ENCODE data around the gene ZMIZ1.

ZMIZ1 gene

DNA sequence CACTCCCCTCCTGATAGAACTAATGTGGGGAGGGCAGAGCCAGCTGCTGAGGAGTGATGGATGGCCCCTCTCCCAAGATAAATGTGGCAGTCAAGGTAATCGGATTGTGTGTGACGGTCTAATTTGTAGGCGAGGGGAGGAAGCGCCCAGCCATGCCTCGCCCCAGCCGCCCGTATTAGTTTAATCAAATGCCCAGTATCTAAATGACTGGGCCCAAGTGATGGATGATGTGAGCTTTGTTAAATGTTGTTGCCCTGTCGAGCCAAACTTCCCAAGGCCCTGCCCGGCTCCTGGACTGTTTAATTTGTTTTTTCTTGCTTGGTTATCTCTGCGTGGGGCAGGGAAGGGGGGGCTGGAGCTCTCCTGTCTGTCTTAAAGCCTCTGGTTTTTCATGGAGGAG, 190.1 kb downstream of the ZMIZ1 start:
- DNase-seq (ENCODE audit: low read depth, low spot score): no peak
- H3K4me3 ChIP-seq (ENCODE audit: low read length): no peak overlapping the region

DNA sequence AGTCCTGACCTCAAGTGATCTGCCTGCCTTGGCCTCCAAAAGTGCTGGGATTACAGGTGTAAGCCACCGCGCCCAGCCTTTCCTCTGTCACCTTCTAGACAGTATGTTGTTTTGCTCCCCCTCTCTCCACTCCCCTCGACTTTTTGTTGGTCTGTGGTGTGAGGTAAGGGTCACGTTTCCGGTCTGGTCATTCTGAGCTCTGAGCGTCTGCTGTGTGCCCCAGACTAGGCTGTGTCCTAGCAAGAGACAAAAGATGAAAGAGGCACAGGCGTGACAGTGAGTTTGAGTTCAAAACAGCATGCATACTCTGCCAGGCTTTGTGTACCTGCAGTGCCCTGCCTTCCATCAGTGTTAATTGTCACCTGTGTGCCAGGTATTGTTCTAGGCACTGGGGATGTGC, 191.1 kb downstream of the ZMIZ1 start:
- H3K4me3 ChIP-seq (ENCODE audit: low read length): no peak overlapping the region
- no peak for DNase-seq (ENCODE audit: low read depth, low spot score)

DNA sequence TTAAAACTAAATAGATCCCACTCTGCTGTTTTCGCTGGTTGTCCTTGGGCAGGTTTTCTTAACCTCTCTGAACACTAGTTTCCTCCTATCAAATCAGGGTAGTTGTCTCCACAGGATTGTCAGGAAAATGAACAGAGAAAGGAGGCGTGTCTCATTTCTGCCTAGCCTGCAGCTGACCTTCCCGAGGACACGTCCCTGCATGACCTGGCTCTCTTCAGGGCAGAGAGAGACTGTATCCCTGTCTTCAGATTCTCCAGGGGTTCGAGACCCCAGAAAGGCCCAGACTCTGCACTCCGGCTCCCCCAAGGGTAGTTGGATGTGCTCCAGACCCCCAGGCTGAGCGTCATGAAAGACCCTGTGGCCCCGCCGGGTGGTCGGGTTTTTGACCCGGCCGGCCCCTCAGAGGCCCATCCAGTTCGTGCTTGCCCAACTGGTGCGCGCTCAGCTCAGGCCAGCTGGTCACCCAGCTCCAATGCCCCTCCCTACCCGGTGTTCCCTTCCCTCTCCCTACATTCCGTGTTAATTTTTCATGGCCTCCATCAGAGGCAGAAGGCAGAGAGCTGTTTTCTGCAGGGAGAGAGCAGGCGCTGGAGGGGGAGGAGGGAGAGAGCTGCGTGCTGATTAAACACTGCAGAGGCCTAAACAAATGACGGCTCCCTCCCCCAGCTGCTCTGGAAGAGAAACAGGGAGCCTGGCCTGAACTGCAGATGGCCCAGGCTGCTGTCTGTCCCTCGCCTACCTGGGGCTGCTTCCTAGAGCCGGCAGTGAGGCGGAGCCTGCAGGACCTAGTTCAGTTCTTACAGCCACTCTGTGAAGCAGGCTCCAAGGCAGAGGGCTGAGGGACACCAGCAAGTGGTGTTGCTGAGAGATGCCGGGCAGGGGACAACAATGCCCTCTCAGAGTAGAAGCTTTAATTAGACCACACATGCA, 192.3 kb downstream of the ZMIZ1 start:
- no peak for DNase-seq (ENCODE audit: low read depth, low spot score)
- H3K4me3 ChIP-seq (ENCODE audit: low read length): no peak overlapping the region

DNA sequence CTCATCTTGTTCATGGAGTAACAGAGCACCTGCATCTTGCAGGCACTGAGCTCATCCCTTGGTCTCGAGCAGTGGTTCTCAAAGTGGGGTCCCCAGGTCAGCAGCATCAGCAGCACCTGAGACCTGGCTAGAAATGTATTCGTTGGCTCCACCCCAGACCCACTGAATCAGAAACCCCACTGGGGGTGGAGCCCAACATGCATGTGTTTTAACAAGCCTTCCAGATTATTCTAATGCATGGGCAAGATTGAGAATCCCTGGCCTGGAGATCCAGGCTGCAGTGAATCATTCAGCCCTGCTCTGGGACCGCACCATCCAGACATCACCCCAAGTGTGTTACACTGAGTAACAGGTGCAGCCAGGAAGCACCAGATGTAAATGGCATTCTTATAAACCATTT, 193.4 kb downstream of the ZMIZ1 start:
- no peak overlapping the region for H3K4me3 ChIP-seq (ENCODE audit: low read length)
- DNase-seq (ENCODE audit: low read depth, low spot score): no peak

DNA sequence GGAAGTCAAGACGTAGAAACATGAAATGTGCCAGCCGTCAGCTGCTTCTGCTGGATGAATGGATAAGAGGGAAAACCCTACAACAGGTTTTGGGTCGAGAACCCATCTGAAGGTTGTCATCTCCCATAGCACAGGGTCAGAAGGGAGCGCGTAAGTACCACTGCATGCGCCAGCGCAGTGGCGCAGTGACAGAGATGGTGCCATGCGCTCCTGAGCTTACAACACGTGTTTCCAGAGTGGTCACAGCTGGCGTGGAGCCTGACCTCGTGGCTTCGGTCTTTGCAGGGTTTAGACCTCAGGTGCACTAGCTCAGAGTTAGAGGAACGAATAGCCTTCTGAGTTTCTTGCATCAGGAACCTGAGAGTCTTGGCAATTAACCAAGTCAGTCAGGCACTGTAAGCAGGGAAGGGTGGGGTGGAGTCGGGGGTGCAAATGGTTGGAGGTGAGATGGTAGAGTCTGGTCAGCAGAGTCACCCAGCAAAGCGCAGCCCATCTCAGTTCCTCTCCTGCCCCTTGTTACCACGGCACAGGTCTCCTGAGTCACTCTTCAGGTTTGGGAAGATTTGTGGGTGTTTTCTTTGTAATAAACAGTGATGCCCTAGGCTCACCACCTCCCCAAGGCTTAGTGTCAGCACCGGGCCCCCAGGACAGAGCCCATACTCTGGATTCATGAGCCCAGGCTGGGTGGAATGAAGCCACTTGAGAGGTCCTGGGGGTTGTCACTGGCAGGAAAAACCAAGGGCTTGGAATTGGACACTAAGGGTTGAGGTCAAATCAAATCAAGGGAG, 194.4 kb downstream of the ZMIZ1 start:
- no peak for DNase-seq (ENCODE audit: low read depth, low spot score)
- no peak overlapping the region for H3K4me3 ChIP-seq (ENCODE audit: low read length)

DNA sequence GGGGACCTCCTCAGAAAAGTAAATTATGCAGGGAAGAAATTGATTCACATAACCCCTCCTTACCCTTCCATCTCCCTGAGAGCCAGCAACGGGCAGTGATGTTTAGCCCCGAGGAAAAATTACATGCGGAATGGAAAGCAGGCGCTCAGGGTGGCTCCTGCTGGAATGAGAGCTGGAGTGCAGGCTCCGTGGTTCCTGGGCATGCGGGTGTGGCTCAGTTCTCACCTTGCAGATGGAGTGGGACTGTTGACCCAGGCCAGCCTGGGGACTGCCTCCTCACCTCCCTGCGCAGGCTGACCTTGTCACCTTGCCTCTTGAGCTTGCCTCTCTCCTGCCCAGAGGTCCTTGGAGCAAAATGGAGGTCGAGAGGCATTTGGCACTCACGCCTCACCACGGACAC, 195.2 kb downstream of the ZMIZ1 start:
- no peak overlapping the region for H3K4me3 ChIP-seq (ENCODE audit: low read length)
- DNase-seq (ENCODE audit: low read depth, low spot score): no peak

DNA sequence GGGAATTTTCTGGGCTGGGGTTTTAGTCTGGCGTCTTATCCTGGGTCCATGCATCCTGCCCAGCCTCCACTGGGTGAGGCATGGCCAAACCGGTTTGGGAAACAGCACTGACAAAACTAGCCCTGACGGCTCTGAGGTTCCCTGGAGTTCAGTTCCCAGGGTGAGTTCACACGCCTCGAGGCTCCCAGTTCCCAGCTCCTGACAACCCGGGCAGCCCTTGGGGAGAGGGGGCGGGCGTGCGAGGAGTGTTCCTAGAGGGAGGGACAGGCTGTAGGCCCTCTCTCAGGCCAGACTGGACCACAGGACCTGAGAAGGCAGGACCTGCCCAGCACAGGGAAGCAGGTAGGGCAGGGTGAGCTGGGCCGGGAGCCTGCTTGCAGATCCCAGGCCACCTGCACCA, 196.2 kb downstream of the ZMIZ1 start:
- DNase-seq (ENCODE audit: low read depth, low spot score): no peak
- no peak overlapping the region for H3K4me3 ChIP-seq (ENCODE audit: low read length)

DNA sequence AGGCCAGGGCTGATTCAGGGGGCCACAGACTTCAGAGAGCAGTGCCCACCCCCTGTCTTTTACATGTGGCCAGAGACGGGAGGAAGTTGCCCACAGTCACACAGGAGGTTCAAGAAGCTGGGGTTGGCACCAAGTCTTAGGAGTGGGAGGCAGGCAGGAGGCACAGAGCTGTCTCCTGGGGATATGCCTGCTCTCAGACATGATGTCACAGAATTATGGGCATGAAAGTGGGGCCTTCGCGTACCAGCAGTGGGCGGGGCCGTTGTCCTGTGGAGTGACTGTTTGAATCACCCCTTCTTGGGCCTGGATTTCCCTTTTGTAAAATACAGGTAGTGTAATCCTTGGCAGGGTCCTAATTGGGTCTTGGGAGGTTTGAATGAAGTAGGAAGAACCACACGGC, 197.3 kb downstream of the ZMIZ1 start:
- no peak for DNase-seq (ENCODE audit: low read depth, low spot score)
- no peak overlapping the region for H3K4me3 ChIP-seq (ENCODE audit: low read length)

DNA sequence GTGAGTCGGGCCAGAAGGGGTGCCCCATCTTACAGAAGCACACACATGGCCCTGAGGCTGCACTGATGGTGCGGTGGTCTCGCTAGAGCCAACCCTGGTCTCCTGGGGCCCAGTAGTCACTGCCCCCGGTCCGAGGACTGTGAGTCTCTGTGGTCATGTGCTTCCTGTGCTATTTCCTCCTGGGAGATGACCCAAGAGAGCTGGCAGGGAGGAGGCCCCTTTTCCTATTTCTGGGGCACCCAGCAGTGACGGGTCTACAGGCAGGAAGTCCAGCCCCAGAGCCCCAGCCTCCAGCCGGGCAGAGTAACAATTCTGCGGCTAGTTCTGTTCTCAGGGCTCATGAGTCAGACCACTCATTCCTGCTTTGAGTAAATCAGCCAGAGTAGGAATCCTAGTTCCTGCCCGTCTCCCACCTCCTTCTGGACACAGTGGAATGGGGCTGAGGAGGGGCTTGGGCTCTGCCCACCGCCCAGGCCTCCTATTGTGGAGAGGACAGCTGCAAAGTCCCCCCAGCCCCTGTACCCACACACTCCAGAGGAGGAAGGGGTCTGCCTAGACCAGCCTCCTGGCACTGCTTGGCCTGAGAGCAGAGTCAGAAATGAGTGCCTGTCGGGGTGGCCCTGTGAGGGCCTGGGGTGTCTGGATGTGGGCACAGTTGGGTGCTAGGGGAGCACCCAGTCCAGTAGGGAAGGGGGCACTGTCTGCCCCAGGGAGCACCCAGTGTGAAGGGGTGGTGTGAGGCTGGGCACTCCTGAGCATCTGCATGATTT, 198.0 kb downstream of the ZMIZ1 start:
- DNase-seq (ENCODE audit: low read depth, low spot score): no peak
- no peak overlapping the region for H3K4me3 ChIP-seq (ENCODE audit: low read length)

DNA sequence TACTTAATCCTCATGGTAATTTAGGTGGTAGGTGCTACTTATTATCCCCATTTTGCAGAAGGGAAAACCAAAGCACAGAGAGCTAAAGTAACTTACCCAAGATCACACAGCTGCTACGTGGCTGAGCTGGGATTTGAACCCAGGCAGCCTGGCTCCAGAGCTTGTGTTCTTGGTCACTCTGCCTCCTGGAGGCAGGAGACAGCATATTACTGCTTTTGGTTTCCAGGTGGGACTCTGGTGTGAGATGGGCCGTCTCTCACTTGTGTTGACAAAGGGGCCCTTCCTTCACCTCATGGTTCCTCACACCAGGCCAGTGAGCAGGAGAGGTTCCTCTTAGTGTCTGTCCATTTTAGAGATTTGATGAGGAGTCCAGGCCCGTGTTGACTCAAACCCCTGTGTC, 198.7 kb downstream of the ZMIZ1 start:
- no peak overlapping the region for H3K4me3 ChIP-seq (ENCODE audit: low read length)

DNA sequence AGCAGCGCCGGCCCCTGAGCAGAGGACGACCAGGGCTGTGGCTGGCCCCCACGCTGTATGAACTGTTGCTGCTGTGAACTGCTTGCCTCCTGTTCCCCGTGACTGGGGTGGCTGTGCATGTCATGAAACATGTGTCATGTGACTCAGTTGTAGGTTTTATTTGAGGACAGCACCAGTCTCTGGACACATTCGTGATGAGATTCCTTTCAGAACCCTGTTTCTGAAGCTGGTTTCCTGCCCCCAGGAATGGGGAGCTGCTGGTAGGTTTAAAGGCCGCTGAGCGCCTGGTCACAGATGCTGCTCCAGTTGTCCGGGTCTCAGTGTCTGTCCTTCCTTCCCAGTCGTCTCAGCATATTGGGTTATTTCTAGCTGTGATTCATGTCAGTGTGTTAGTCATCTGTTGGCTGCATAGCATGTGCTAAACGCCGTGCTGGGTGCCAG, 199.4 kb downstream of the ZMIZ1 start:
- no peak overlapping the region for H3K4me3 ChIP-seq (ENCODE audit: low read length)
- no peak for DNase-seq (ENCODE audit: low read depth, low spot score)

More for the DNA sequence above, 198.7 kb downstream of the ZMIZ1 start:
- no peak for DNase-seq (ENCODE audit: low read depth, low spot score)

DNA sequence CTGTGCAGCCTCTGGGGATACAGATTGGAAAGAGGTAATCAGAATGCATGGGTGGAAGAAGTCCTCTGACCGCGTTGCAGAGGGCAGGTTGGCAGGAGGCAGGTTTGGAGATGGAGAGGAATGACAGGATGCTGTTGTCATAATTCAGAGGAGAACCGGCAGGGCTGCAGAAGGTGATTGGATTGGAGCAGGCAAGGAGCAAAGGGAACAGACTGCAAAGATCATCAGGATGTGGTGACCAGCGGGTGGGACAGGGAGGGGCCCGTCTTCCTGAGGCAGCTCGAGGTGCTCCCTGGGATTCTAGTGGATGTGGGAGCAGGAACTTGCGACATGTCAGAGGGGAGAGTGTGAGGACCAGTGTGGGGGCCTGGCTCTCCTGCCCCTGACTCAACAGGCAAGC, 200.0 kb downstream of the ZMIZ1 start:
- DNase-seq (ENCODE audit: low read depth, low spot score): no peak
- no peak overlapping the region for H3K4me3 ChIP-seq (ENCODE audit: low read length)

DNA sequence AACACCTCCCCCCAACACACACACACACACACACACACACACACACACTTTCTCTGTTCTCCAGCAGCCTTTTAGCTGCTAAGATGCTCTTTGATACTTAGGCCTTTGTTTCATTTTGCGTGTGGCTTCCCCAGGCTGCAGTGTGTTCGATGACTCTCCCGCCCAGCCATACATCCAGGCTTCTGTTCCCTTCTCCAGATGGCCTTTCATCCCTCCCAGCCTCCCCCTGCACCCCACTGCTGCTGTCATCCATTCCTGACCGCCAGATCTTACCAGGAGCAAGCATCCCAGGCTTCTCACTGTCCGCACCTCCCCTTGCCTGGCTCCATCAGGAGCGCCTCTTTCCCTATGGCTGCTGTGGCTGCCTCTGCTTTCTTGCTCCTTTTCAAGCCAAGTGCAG, 200.7 kb downstream of the ZMIZ1 start:
- DNase-seq (ENCODE audit: low read depth, low spot score): no peak
- no peak overlapping the region for H3K4me3 ChIP-seq (ENCODE audit: low read length)

DNA sequence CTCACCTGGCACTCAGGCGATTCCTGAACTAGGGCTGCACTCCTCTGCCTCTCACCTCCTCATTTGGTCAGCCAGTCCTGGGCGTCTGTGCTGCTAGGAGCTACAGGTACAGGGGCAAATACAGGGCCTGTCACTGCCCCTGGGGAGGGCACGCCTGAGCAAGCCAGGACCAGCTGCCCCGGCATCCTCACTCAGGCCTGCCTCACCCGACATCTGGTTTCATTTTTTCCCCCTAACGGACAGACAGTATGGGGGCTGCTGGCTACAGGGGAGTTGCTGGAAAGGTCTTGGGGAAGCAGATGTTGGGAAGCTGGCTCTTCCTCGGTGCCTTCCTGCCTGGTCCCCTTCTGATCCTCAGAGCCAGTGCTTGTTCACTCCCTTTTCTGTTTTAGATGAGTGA, 201.2 kb downstream of the ZMIZ1 start:
- H3K4me3 ChIP-seq (ENCODE audit: low read length): no peak overlapping the region
- DNase-seq (ENCODE audit: low read depth, low spot score): no peak

DNA sequence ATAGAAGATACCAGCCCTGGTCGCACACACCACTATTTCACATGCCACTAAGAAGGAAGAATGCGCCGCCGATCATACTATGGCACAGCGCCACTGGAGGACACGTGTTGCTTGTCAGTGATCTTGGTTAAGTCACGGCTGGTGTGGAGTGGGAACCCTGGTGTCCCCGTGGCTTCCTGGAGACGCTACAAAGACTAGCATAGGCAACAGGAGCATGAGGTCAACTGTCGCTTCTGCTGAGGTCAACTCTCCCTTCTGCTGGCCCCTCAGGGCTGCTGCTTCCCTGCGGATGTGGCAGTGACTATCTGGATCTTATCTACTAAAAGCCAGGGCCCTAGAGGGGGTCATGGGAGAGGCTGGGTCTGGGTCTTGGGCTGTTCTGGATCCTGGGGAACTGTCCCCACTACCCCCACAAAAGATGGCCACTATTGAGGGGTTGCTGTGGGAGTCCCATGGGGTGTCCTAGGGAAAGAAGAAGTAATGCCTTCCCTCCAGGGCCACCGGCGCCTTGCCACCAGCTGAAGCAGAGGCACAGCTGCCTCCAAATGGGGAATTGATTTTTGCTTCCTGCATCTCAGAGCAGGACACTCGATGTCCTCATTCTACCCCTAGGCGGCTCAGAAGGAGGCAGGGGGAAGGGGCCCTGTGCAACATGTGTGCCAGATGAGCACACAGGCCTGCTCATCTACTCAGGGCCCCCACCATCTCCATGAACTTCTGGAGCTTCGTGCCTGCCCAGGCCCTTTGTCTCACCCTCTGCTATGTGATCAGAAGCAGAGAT, 201.9 kb downstream of the ZMIZ1 start:
- H3K4me3 ChIP-seq (ENCODE audit: low read length): no peak overlapping the region
- DNase-seq (ENCODE audit: low read depth, low spot score): no peak

DNA sequence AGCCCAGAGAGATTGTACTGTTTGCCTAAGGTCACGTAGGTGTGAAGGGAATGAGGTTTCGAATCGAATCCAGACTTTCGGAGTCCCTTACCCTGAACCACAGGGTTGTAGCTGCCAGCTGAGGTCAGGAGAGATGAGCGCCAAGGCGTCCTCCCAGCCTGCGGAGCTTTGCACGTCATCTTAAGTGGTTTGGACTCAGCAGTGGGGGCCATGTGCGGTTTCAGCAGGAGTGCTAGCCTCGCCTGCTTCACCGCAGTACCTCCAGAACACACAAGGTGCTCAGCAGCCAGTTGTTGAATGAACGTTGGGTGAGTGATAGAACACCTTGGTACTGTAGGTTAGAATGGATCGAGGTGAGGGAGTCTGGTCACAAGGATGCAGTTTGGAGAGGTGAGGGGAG, 203.6 kb downstream of the ZMIZ1 start:
- no peak overlapping the region for H3K4me3 ChIP-seq (ENCODE audit: low read length)
- no peak for DNase-seq (ENCODE audit: low read depth, low spot score)

DNA sequence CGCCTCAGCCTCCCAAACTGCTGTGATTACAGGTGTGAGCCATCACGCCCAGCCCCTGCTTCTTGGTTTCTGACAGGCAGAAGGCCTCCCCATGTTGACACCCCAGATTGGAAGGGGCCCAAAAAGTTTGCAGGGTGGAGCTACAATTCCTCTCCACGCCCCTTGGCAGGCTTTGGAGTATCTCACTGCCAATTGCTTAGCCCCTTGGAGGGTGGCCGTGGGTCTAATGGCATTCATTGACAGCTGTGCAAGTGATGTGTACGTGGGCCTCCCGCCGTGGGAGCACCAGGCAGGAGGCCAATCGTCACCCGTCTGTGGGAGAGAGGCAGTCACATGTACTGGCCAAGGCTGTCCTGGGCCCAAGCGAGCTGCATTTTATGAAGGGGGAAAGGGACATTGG, 204.8 kb downstream of the ZMIZ1 start:
- no peak overlapping the region for H3K4me3 ChIP-seq (ENCODE audit: low read length)
- no peak for DNase-seq (ENCODE audit: low read depth, low spot score)

DNA sequence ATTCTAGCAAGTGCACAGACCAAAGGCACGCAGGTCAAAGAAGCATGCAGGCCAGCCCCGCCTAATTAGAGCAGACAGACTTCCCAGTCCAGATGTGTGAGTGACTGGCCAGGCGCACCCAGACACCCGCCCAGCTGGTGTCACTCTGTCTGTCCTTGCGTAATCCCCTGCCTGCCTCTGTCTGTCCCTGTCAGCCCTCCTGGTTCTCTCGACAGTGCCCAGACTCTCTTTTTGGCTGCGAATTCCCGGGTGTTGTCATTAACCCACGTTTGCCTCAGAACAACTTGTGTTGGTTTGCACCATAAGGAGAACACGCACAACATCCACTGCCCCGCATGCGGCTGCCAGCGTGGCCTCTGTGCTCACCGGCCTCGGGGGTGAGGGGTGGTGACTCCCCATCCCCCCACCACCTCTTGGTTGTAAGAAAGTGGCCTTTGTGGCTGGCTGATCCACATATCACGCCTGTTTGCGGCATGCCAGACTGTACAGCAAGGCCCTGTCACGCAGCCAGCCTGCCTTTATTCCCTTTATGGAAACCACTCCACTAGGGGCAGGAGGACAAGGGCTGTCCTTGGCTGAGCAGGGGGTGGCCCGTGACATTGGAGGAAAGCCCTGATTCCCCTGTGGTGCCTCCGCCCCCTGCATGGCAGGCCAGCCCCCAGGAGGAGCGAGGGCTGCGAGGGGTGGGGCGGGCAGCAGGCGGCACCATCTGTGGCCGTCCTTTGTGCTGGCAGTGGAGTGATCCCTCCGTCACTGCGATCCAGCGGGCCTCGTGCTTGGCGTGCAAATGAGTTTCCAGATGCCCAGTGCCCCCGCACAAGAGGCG, 205.7 kb downstream of the ZMIZ1 start:
- DNase-seq (ENCODE audit: low read depth, low spot score): no peak
- H3K4me3 ChIP-seq (ENCODE audit: low read length): no peak overlapping the region

Measured in Jurkat, Clone E6-1 (cell line).